Effector memory CD4-positive, alpha-beta T cell (primary cell): ENCODE measurements around the gene HLA-DOA.

Experiments used
- DNase-seq, 3 donors: peaks; one replicate each; pipeline ENCODE4 v3.0.0-alpha.2; 2020
- H3K27ac ChIP-seq: 2 replicates; pipeline ENCODE4 v1.7.0; 2013; ENCODE audit warnings: mild to moderate bottlenecking, low read length, moderate library complexity; ENCODE audit not compliant: insufficient read depth, poor library complexity, severe bottlenecking
- H3K27me3 ChIP-seq: replicated peaks from 2 replicates; pipeline ENCODE4 v1.7.0; 2013; ENCODE audit warnings: mild to moderate bottlenecking, low read length; ENCODE audit not compliant: insufficient read depth, control insufficient read depth, poor library complexity, severe bottlenecking
- H3K36me3 ChIP-seq: 2 replicates; pipeline ENCODE4 v1.7.0; 2013; ENCODE audit warnings: mild to moderate bottlenecking, low read length, moderate library complexity; ENCODE audit not compliant: control insufficient read depth, insufficient read depth
- H3K4me1 ChIP-seq: 2 replicates; pipeline ENCODE4 v1.7.0; 2013; ENCODE audit warnings: low read length, mild to moderate bottlenecking; ENCODE audit not compliant: control insufficient read depth, insufficient read depth, poor library complexity, severe bottlenecking
- H3K4me3 ChIP-seq: 2 replicates; pipeline ENCODE4 v1.7.0; 2013; ENCODE audit warnings: low read length, low read depth, mild to moderate bottlenecking; ENCODE audit not compliant: insufficient read depth, poor library complexity, severe bottlenecking
- H3K9me3 ChIP-seq: 2 replicates; pipeline ENCODE4 v1.7.0; 2013; ENCODE audit warnings: mild to moderate bottlenecking, low read length, moderate library complexity; ENCODE audit not compliant: control insufficient read depth

The HLA-DOA gene

DNA sequence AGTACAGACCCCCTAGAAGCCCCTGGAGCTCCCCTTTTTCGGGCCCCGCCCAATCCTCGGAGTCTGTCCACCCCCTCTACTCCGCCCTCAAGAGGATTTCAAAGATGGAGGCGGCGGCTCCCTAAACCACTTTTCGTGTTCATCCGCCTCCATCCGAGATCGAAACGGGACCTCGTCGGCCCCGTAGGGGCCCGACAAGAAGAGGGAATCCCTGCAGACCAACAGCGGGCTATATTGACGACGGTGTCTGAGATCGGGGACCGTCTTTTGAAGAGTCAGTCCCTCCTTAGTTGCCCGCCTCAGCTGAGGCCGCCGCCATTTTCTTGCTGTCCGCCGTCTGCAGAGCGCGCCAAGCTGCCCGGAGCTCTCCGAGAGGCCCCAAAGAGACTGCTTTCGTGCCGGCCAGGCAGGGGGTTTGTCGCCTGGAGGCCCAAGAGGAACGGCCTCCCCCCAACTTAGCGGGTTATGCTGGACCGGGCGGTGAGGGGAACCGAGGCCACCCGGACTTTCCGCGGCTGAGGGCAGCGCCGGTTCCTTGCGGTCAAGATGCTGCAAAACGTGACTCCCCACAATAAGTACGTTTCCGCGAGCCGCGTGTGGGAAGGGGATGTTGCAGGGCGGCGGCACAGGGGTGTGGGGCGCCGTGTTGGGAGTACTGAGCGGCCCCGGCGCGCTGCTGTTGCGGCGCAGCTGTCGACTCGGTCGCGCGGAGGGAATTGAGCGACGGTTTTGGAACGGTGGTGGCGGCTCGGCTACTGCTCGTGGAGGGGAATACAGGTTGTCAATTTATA is 36.8 kb downstream of the HLA-DOA start:
- Histone ChIP-seq H3K27ac (peak overlapping the region; percentile 78), H3K27me3 (no peaks in the 10 kb centered on the region), H3K4me3 (peak overlapping the region; percentile 94), H3K36me3 (peaks cover 43% of the 10 kb centered on the region), H3K4me1 (peaks cover 33% of the 10 kb centered on the region), H3K9me3 (no peaks in the 10 kb centered on the region)
- peak; percentile 46 to 55 (median 52) for DNase-seq

DNA sequence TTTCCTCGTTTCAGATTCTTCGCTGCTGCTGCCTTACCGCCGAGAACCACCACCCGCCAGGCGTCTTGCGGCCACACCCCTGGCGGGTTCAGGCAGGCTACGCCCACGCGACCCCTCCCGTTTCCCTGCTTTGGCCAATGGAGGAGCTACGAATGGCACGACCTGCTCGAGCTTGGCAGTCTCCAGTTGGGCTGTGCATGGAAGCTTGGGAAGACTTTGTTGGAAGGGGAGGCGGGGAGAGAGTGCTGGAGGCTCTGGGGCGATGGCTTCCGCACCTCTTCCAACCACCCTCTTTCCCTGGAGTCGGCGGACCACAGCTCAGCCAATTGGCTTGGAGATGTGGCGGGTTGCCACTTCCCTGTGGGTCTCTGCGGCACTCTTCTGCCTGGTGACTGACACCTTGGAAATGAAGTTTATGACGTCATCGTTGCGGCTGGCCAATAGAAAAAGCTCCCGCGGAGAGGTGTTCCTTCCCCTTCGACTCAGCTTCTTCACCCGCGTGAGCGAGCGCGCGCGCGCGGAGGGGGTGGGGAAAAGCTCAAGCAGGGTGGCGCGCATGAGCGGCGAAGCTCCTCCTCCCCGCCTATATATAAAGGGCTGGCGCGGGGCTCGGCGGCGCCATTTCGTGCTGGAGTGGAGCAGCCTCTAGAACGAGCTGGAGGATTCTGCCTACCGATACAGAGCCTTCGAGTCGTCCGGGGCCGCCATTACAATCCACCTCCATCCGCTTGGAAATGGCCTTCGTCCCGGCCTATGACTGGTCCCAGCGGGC is 37.6 kb downstream of the HLA-DOA start:
- H3K4me1 ChIP-seq = peaks cover 40% of the 10 kb centered on the region
- H3K9me3 ChIP-seq = no peaks in the 10 kb centered on the region

DNA sequence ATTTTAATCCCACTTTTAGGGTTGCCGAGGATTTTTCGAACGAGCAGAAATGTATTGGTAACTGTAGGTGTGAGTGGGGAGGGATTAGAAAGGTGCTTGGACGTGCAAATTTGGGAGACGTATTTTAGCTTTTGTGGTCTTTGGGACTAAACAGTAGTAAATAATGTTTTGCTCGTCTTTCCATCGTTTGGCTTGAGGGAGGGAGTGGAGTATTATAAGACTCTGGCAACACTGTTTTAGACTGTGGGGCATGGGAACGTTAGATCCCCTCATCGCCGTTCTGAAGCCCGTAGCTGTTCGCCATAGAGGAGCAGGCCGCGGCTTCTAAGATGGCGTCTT is 38.2 kb downstream of the HLA-DOA start:
- peaks cover 30% of the 10 kb centered on the region for H3K36me3 ChIP-seq
- peak overlapping the region; percentile 92 for H3K4me3 ChIP-seq
- peaks cover 40% of the 10 kb centered on the region for H3K4me1 ChIP-seq
- no peaks in the 10 kb centered on the region for H3K27me3 ChIP-seq
- H3K27ac ChIP-seq = peak overlapping the region; percentile 97
- no peaks in the 10 kb centered on the region for H3K9me3 ChIP-seq
- DNase-seq = no peak

More for the DNA sequence above, 37.6 kb downstream of the HLA-DOA start:
- Histone ChIP-seq H3K4me3 (peak overlapping the region; percentile 94), H3K27me3 (no peaks in the 10 kb centered on the region), H3K27ac (peak overlapping the region; percentile 97), H3K36me3 (peaks cover 35% of the 10 kb centered on the region)
- DNase-seq = peak; percentile 99 to 100 (median 100)

DNA sequence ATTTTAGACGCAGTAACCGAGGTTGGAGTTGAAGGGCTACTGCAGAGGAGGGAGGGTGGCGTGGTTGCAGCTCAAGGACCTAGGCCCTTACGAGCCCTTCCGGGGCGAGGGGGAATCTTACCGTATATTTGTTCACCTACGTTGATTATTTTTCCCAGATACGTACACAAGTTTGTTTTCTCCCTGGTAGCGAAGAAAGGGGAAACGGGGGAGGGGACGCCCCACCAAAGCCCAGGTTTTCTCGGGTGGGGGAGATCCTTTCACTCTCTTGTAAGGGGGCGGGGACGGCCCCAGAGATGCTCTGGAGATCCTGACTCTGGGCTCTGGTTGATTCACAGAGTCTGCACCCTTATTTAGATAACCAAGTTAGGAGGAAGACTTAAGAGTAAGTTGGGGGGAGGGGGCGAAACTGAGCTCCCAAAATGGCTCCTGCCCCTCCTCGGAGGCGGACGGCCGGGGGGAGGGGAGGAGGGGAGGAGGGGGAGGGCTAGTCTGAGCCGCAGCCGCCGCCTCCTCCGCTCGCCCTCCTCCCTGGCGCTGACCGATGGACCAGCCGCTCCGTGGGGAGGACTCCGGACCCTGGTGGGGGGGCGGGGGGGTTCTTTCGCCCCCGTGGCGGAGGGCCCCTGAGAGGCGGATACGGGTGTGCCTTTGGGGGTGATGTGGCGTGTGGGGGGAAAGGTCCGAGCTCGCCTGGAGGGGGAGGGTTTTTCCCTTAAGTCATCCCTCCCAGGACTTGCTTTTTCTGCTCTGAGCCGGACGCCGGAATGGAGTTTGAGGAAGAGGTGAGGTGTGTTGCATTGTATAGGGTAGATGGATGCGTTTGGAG is 38.8 kb downstream of the HLA-DOA start:
- Histone ChIP-seq H3K27ac (peak overlapping the region; percentile 97), H3K4me1 (peaks cover 40% of the 10 kb centered on the region), H3K27me3 (no peaks in the 10 kb centered on the region), H3K9me3 (no peaks in the 10 kb centered on the region), H3K36me3 (peaks cover 24% of the 10 kb centered on the region), H3K4me3 (peak overlapping the region; percentile 92)
- DNase-seq = peak in 2 of 3 donors; percentile 39 to 63

- Histone ChIP-seq H3K9me3 (no peaks in the 10 kb centered on the region), H3K27me3 (no peaks in the 10 kb centered on the region), H3K4me3 (peak overlapping the region; percentile 92), H3K27ac (peak overlapping the region; percentile 97), H3K4me1 (peaks cover 34% of the 10 kb centered on the region), H3K36me3 (peaks cover 16% of the 10 kb centered on the region)
- DNase-seq = peak in 2 of 3 donors; percentile 43 to 57
Observed at GRCh38 chr6:32969685-32970412, 39.5 kb downstream of the HLA-DOA start.

GRCh38 chr6:32968867-32969684 is 40.3 kb downstream of the HLA-DOA start:
- peak overlapping the region; percentile 92 for H3K4me3 ChIP-seq
- peaks cover 10% of the 10 kb centered on the region for H3K36me3 ChIP-seq
- DNase-seq = peak in 2 of 3 donors; percentile 43 to 44
- H3K4me1 ChIP-seq = peaks cover 26% of the 10 kb centered on the region
- H3K9me3 ChIP-seq = no peaks in the 10 kb centered on the region
- peak overlapping the region; percentile 97 for H3K27ac ChIP-seq
- no peaks in the 10 kb centered on the region for H3K27me3 ChIP-seq

GRCh38 chr6:32968093-32968866 is 41.1 kb downstream of the HLA-DOA start, which contains the start of gene BRD2:
Gene BRD2 (plus strand): TSS chr6:32968594. CDS start chr6:32972899, 4,305 bp downstream.
- H3K4me3 ChIP-seq = peak within 1 kb of the TSS; percentile 92
- DNase-seq = peak; percentile 92 to 96 (median 94)
- no peaks in the 10 kb centered on the region for H3K27me3 ChIP-seq
- peaks cover 10% of the 10 kb centered on the region for H3K36me3 ChIP-seq
- no peaks in the 10 kb centered on the region for H3K9me3 ChIP-seq
- peaks cover 25% of the 10 kb centered on the region for H3K4me1 ChIP-seq
- peak within 1 kb of the TSS; percentile 97 for H3K27ac ChIP-seq
